CD4-positive, alpha-beta T cell treated with Interferon gamma for 1 hour (primary cell): Measurements from ENCODE around the gene SLC5A5.
"Not testable (repeated sequence)": the region's sequence is repeated elsewhere in the genome, so short reads cannot be mapped to it uniquely, and the experiment has no call there.

Source experiments
- DNase-seq: peaks from one replicate; pipeline ENCODE4 v3.0.0-alpha.2; 2020

Gene SLC5A5

GRCh38 chr19:17872251-17873001, 681 bp downstream of the SLC5A5 start:
- no peak for DNase-seq

- DNase-seq: peak; percentile 63
Observed at GRCh38 chr19:17873786-17874757, 2.3 kb downstream of the SLC5A5 start.

GRCh38 chr19:17874758-17875135, 3.0 kb downstream of the SLC5A5 start:
- no peak for DNase-seq

GRCh38 chr19:17877696-17878095, 6.0 kb downstream of the SLC5A5 start:
- no peak for DNase-seq

- DNase-seq: no peak
Observed at GRCh38 chr19:17879466-17879865, 7.7 kb downstream of the SLC5A5 start.

GRCh38 chr19:17881701-17882100, 10.0 kb downstream of the SLC5A5 start:
- no peak for DNase-seq

GRCh38 chr19:17883627-17884410, 12.1 kb downstream of the SLC5A5 start:
- no peak for DNase-seq

- no peak for DNase-seq
Observed at GRCh38 chr19:17886515-17886914, 14.8 kb downstream of the SLC5A5 start.

GRCh38 chr19:17887221-17887620, 15.5 kb downstream of the SLC5A5 start:
- not testable (repeated sequence) for DNase-seq

- DNase-seq: no peak
Observed at GRCh38 chr19:17888260-17888659, 16.5 kb downstream of the SLC5A5 start.

GRCh38 chr19:17889609-17890214, 18.0 kb downstream of the SLC5A5 start:
- DNase-seq: no peak

- no peak for DNase-seq
Observed at GRCh38 chr19:17893766-17894165, 22.0 kb downstream of the SLC5A5 start.

- DNase-seq: no peak
Observed at GRCh38 chr19:17902701-17903100, 31.0 kb downstream of the SLC5A5 start.

- no peak for DNase-seq
Observed at GRCh38 chr19:17908244-17908643, 36.5 kb downstream of the SLC5A5 start.

GRCh38 chr19:17909003-17909732, 37.4 kb downstream of the SLC5A5 start:
- no peak for DNase-seq

- no peak for DNase-seq
Observed at GRCh38 chr19:17910791-17911360, 39.1 kb downstream of the SLC5A5 start.

- no peak for DNase-seq
Observed at GRCh38 chr19:17915940-17916593, 44.3 kb downstream of the SLC5A5 start.

- not testable (repeated sequence) for DNase-seq
Observed at GRCh38 chr19:17918151-17918550, 46.4 kb downstream of the SLC5A5 start.

GRCh38 chr19:17919122-17919521, 47.4 kb downstream of the SLC5A5 start:
- DNase-seq: not testable (repeated sequence)

- no peak for DNase-seq
Observed at GRCh38 chr19:17920527-17920926, 48.8 kb downstream of the SLC5A5 start.

GRCh38 chr19:17922138-17922537, 50.4 kb downstream of the SLC5A5 start:
- DNase-seq: no peak
